HG03521 (cell line): ENCODE results near the gene C19orf47.
"Not testable (repeated sequence)": the region's sequence is repeated elsewhere in the genome, so short reads cannot be mapped to it uniquely, and the experiment has no call there.

Experiments used
- ATAC-seq: cut with Tn5 transposase; IDR thresholded peaks from one replicate; pipeline ENCODE4 v1.9.1; 2021; ENCODE audit warnings: mild to moderate bottlenecking, moderate library complexity; ENCODE audit not compliant: unreplicated experiment

C19orf47 gene

GRCh38 chr19:40355975-40356680, 7.9 kb upstream of the C19orf47 start:
- ATAC-seq: no peak

- no peak for ATAC-seq
Observed at GRCh38 chr19:40348961-40349507, 837 bp upstream of the C19orf47 start.

GRCh38 chr19:40344422-40344821, 3.8 kb downstream of the C19orf47 start:
- no peak for ATAC-seq

- no peak for ATAC-seq
Observed at GRCh38 chr19:40342644-40343311, 5.4 kb downstream of the C19orf47 start.

- no peak for ATAC-seq
Observed at GRCh38 chr19:40341601-40342482, 6.4 kb downstream of the C19orf47 start.

- ATAC-seq: no peak
Observed at GRCh38 chr19:40339018-40339728, 9.0 kb downstream of the C19orf47 start.

- no peak for ATAC-seq
Observed at GRCh38 chr19:40337594-40337993, 10.6 kb downstream of the C19orf47 start.

- no peak for ATAC-seq
Observed at GRCh38 chr19:40337107-40337506, 11.1 kb downstream of the C19orf47 start.

GRCh38 chr19:40336601-40336900, 11.6 kb downstream of the C19orf47 start:
- ATAC-seq: no peak

GRCh38 chr19:40335855-40336600, 12.2 kb downstream of the C19orf47 start:
- no peak for ATAC-seq

GRCh38 chr19:40335101-40335500, 13.1 kb downstream of the C19orf47 start:
- no peak for ATAC-seq

- ATAC-seq: not testable (repeated sequence)
Observed at GRCh38 chr19:40333083-40333482, 15.1 kb downstream of the C19orf47 start.

GRCh38 chr19:40332669-40333068, 15.5 kb downstream of the C19orf47 start:
- no peak for ATAC-seq

- ATAC-seq: no peak
Observed at GRCh38 chr19:40331052-40331451, 17.1 kb downstream of the C19orf47 start.

GRCh38 chr19:40326201-40326600, 22.0 kb downstream of the C19orf47 start:
- no peak for ATAC-seq

- ATAC-seq: no peak
Observed at GRCh38 chr19:40323705-40324104, 24.5 kb downstream of the C19orf47 start.

GRCh38 chr19:40322951-40323615, 25.1 kb downstream of the C19orf47 start:
- no peak for ATAC-seq

- ATAC-seq: no peak
Observed at GRCh38 chr19:40322271-40322610, 26.0 kb downstream of the C19orf47 start.

GRCh38 chr19:40321566-40322270, 26.5 kb downstream of the C19orf47 start:
- no peak for ATAC-seq
